Activated CD4-positive, alpha-beta T cell treated with anti-CD3 and anti-CD28 coated beads, Interleukin-2, amount 50 U/mL, for 24 hours (primary cell): ENCODE measurements around the gene AOX1.
"Not testable (repeated sequence)": the region's sequence is repeated elsewhere in the genome, so short reads cannot be mapped to it uniquely, and the experiment has no call there.

Source experiments
- DNase-seq, 2 donors: peaks; one replicate each; pipeline ENCODE4 v3.0.0-alpha.2; 2020; ENCODE audit warnings: low read depth in 1 of 2, low spot score in 1 of 2

Gene AOX1

GRCh38 chr2:200698217-200698616, 112.4 kb downstream of the AOX1 start:
- no peak for DNase-seq

GRCh38 chr2:200699310-200699709, 113.5 kb downstream of the AOX1 start:
- no peak for DNase-seq

GRCh38 chr2:200700856-200701255, 115.0 kb downstream of the AOX1 start:
- DNase-seq = no peak

GRCh38 chr2:200702044-200702443, 116.2 kb downstream of the AOX1 start:
- no peak for DNase-seq

- peak; percentile 24 to 72 for DNase-seq
Observed at GRCh38 chr2:200702646-200703118, 116.9 kb downstream of the AOX1 start.

GRCh38 chr2:200703127-200703925, 117.5 kb downstream of the AOX1 start:
- no peak for DNase-seq

GRCh38 chr2:200703926-200704637, 118.3 kb downstream of the AOX1 start:
- DNase-seq = no peak

GRCh38 chr2:200705305-200706041, 119.7 kb downstream of the AOX1 start:
- no peak for DNase-seq

GRCh38 chr2:200708943-200709342, 123.1 kb downstream of the AOX1 start:
- no peak for DNase-seq

GRCh38 chr2:200713003-200713703, 127.3 kb downstream of the AOX1 start:
- DNase-seq = peak; percentile 69 to 94

GRCh38 chr2:200713704-200714064, 127.9 kb downstream of the AOX1 start:
- DNase-seq = no peak

GRCh38 chr2:200715014-200715413, 129.2 kb downstream of the AOX1 start:
- not testable (repeated sequence) for DNase-seq

GRCh38 chr2:200716386-200716785, 130.6 kb downstream of the AOX1 start:
- DNase-seq = no peak
